ENCODE results near the gene STAB1. TPM values are rescaled to one million over a fixed set of nuclear protein-coding genes. Genes with fewer than 3 reads are reported as not detected.

Gene STAB1
- total and polyA plus RNA-seq, 12 donors = 30.8 to 1,593 (median 466) TPM

DNA sequence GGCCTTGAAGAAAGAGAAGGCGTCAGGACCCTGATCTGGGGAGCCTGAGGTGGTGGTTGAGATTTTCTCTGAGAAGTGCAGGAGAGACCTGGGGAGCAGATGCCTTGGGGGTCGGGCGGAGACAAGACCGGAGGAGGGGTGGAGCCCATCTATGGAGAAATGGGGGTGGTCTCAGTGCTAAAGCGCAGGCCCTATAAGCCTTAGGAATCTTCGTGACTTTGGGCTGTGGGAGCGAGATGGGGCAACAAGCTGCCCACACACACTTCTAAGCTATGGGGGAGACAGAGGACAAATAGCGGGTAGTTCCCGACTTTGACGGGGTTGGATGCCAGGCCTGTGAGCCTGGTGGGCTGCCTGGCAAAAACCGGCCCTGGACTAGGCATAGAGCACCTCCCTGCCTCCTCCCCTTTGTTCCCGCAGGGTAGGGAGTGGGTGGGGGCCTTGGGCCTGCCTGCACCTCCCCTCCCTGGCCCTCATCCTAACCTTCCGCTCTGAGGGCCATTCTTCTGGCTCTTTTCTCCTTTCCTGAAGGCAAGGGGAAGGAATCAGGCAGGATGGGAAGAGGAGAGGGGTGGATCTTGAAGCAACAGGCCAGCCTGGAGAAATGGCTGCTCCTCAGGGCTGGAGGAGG lies 38.9 kb upstream of the STAB1 start:
- Histone ChIP-seq H3K4me1 (replicated peaks in 1 of 2) (peaks cover 5 to 31% of the 10 kb centered on the region in 2 donors), H3K36me3 (replicated peaks in 1 of 2) (peaks cover 0 to 36% of the 10 kb centered on the region in 2 donors), H3K27ac (peak overlapping the region in 4 of 5 donors; percentile 63 to 91 (median 78)), H3K27me3 (no peaks in the 10 kb centered on the region), H3K4me3 (peak overlapping the region; percentile 56 to 99 (median 84)), H3K9me3 (replicated peaks in 1 of 3) (no peaks in the 10 kb centered on the region)
- intact Hi-C loops (cut with DNase I) = no loop called here
- DNase-seq = peak in 3 of 7 donors; percentile 50 to 74 (median 55)
- 6 to 20% (median 7%) methylated on average over 7 to 13 of the region's 13 CpGs for WGBS, 4 donors
- no peak for TF ChIP-seq POLR2A (IDR thresholded peaks at IDR 0.05)
- TF ChIP-seq, protein P1, sequence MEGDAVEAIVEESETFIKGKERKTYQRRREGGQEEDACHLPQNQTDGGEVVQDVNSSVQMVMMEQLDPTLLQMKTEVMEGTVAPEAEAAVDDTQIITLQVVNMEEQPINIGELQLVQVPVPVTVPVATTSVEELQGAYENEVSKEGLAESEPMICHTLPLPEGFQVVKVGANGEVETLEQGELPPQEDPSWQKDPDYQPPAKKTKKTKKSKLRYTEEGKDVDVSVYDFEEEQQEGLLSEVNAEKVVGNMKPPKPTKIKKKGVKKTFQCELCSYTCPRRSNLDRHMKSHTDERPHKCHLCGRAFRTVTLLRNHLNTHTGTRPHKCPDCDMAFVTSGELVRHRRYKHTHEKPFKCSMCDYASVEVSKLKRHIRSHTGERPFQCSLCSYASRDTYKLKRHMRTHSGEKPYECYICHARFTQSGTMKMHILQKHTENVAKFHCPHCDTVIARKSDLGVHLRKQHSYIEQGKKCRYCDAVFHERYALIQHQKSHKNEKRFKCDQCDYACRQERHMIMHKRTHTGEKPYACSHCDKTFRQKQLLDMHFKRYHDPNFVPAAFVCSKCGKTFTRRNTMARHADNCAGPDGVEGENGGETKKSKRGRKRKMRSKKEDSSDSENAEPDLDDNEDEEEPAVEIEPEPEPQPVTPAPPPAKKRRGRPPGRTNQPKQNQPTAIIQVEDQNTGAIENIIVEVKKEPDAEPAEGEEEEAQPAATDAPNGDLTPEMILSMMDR (IDR thresholded peaks at IDR 0.05) = no peak

DNA sequence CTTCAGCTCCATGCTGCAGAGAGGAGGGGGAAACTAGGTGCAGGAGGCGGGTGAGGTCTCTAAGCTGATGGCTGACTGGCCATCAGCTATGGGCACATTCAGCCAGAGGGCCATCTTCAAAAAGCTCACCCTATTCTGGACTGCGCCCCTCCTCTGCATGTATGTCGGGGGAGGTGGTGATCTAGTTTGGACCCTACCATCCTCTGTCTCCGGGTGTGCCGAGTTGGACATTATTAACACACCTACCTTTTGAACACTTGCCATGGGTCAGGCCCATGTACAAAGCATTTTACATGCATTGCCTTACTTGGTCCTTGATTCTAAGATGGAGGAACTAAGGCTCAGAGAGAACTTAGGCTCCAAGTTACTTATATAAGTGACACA lies 38.3 kb upstream of the STAB1 start:
- no peak for TF ChIP-seq POLR2A (IDR thresholded peaks at IDR 0.05)
- TF ChIP-seq, protein P1 (IDR thresholded peaks at IDR 0.05) = no peak
- Histone ChIP-seq H3K4me3 (peak overlapping the region in 2 of 4 donors; percentile 78 to 89), H3K27me3 (no peaks in the 10 kb centered on the region), H3K36me3 (replicated peaks in 1 of 2) (peaks cover 0 to 40% of the 10 kb centered on the region in 2 donors), H3K4me1 (replicated peaks in 1 of 2) (peaks cover 5 to 32% of the 10 kb centered on the region in 2 donors), H3K9me3 (replicated peaks in 1 of 3) (no peaks in the 10 kb centered on the region), H3K27ac (peak overlapping the region in 3 of 5 donors; percentile 70 to 91 (median 87))
- 78 to 83% (median 80%) methylated on average over 1 to 5 of the region's 5 CpGs for WGBS, 4 donors
- peak in 1 of 7 donors; percentile 55 for DNase-seq
- intact Hi-C loops (cut with DNase I) = no loop called here

DNA sequence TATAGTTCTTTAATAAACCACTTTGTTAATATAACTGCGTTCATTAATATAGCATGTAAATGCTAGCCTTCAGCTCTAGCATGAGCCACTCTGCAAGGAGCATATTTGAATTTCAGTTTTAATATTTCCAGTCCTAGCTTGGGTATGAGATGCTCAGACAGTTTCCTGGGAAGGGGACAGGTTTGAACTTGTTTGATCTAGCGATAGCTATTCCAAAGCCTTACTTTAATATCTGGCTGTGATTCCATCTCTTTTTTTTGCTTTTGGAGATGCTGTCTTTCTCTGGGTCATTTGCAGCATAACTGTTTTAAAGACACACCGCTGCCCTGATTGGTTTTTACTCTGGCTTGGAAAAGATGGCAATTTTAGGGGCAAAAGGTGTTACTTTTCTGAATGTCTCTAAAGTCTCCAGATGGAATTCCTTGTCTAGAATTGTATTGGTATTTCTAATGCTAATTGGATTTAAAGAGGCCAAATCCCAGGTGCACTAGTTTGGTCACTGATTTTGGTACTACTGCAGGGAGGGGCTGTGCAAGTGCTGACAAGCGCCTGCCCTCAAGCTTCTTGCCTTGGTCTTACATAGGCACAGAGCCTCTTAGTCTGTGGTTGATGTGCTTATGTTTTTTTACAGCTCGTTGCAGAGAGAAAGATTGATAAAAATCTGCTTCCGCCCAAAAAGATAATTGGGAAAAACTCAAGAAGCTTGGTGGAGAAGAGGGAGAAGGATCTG lies 36.9 kb upstream of the STAB1 start:
- TF ChIP-seq, protein P1 (IDR thresholded peaks at IDR 0.05) = no peak
- TF ChIP-seq POLR2A (IDR thresholded peaks at IDR 0.05) = no peak
- no peak for DNase-seq
- Histone ChIP-seq H3K4me1 (replicated peaks in 1 of 2) (peaks cover 5 to 36% of the 10 kb centered on the region in 2 donors), H3K27me3 (no peaks in the 10 kb centered on the region), H3K9me3 (replicated peaks in 1 of 3) (no peaks in the 10 kb centered on the region), H3K36me3 (replicated peaks in 1 of 2) (peaks cover 0 to 47% of the 10 kb centered on the region in 2 donors), H3K4me3 (no peak overlapping the region), H3K27ac (no peak overlapping the region)
- intact Hi-C loops (cut with DNase I) = no loop called here
- WGBS, 4 donors = 72 to 81% (median 76%) methylated on average over 5 to 6 of the region's 6 CpGs

DNA sequence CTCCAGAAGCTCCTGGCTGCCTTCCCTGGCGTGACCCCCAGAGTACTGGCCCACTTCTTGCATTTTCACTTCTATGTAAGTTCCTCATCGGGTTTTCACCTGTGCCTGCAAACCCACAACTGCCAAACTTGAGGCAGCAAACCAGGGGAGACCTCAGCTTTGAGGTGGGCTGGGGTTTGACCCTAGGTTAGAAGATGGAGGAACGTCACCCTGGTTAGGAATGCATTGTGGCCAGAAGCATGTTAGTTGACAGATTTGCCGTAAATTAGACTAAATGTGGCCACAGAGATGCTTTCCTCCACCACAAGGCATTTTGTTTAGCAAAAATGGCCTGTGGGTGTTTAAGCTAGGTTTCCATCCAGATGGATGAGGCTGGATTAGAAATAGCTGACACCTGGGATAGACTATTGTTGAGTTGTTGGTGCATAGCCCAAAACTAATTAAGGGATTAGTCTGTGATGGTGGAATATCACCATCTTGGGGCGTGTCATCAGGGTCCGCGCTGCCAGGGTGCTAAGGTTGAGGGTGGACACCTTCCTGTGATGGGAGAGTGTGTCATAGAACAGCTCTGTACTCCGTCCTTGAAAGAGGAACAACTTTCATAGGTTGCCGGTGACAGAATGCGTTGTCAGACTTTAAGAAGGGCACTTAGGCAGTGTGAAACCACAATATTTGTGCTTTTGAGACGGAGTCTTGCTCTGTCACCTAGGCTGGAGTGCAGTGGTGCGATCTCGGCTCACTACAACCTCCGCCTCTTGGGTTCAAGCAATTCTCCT lies 36.2 kb upstream of the STAB1 start:
- Histone ChIP-seq H3K27ac (peak overlapping the region in 1 of 5 donors; percentile 2), H3K36me3 (replicated peaks in 1 of 2) (peaks cover 0 to 47% of the 10 kb centered on the region in 2 donors), H3K27me3 (no peaks in the 10 kb centered on the region), H3K9me3 (replicated peaks in 1 of 3) (no peaks in the 10 kb centered on the region), H3K4me3 (no peak overlapping the region), H3K4me1 (replicated peaks in 1 of 2) (peaks cover 5 to 36% of the 10 kb centered on the region in 2 donors)
- no peak for TF ChIP-seq POLR2A (IDR thresholded peaks at IDR 0.05)
- TF ChIP-seq, protein P1 (IDR thresholded peaks at IDR 0.05) = no peak
- 89 to 93% (median 91%) methylated on average over 12 to 14 of the region's 14 CpGs for WGBS, 4 donors
- no peak for DNase-seq
- intact Hi-C loops (cut with DNase I) = no loop called here
